HCT116 (cell line): ENCODE measurements around the gene MAL. TPM values are rescaled to one million over a fixed set of nuclear protein-coding genes. Genes with fewer than 3 reads are reported as not detected.

Experiments
- ATAC-seq: fragments of 200-7000 bp; cut with Tn5 transposase; 2 replicates; pipeline ENCODE4 v1.9.1; 2020; ENCODE audit warnings: mild to moderate bottlenecking, moderate library complexity
- BruUV-seq: library from RNA; stranded (reverse); fragments of 400-500 nt; replicated peaks from 2 replicates; lab custom pipeline; 2021; lab: Mats Ljungman, UMichigan
- CTCF ChIA-PET: fragments of 300-600 bp; sonication (Branson Sonifier 250); formaldehyde crosslinking; loops from one replicate; lab custom pipeline; 2021; ENCODE audit warnings: antibody characterized with exemption; lab: Charles Lee
- POLR2A ChIA-PET: fragments of 300-600, 350-600 bp; sonication (Branson Sonifier 250); formaldehyde crosslinking; loops from one replicate; lab custom pipeline; 2021; ENCODE audit warnings: antibody characterized with exemption; lab: Charles Lee
- RAD21 ChIA-PET, 2 experiments: fragments of 300-600 bp; sonication (Branson Sonifier 250); formaldehyde crosslinking; loops; one replicate each; lab custom pipeline; 2023; ENCODE audit warnings: low total read pairs in 2 of 2; ENCODE audit not compliant: uncharacterized antibody in 2 of 2, unreplicated experiment in 2 of 2, low non-redundant PET in 1 of 2; lab: Charles Lee
- DNase-seq: peaks from one replicate; pipeline ENCODE4 v3.0.0-alpha.2; 2010; ENCODE audit warnings: low read depth, low spot score
- H2AFZ ChIP-seq: fragments of 200-600 bp; shearing (Covaris generic), sonication (generic); 2 replicates; pipeline ENCODE4 v1.6.1; 2017; ENCODE audit warnings: low read depth, mixed run types, mixed read lengths, antibody characterized with exemption, low read length; ENCODE audit not compliant: poor library complexity, severe bottlenecking
- H3K27ac ChIP-seq: 2 replicates; pipeline ENCODE4 v1.5.1; 2012; ENCODE audit warnings: low read depth, low read length
- H3K27me3 ChIP-seq: fragments of 200-600 bp; sonication (generic); 2 replicates; pipeline ENCODE4 v1.6.1; 2016; ENCODE audit warnings: mixed run types, low read length, mixed read lengths; ENCODE audit not compliant: insufficient read depth
- H3K36me3 ChIP-seq, 2 experiments: fragments of 200-500 bp in 1 of 2; fragments of 200-600 bp in 1 of 2; sonication (Bioruptor generic) in 1 of 2; sonication (generic) in 1 of 2; 2 replicates each; pipeline versions ENCODE4 v1.5.1 to v1.6.1; 2014 to 2016; ENCODE audit warnings: low read length in 2 of 2, inconsistent platforms in 1 of 2, mixed read lengths in 1 of 2, mixed run types in 1 of 2; ENCODE audit not compliant: insufficient read depth in 2 of 2, control insufficient read depth in 1 of 2
- H3K4me1 ChIP-seq, 2 experiments: fragments of 200-600 bp in 1 of 2; sonication (generic) in 1 of 2; 2 replicates each; pipeline versions ENCODE4 v1.5.1 to v1.6.1; 2012 to 2017; ENCODE audit warnings: low read length in 2 of 2, inconsistent platforms in 1 of 2, mild to moderate bottlenecking in 1 of 2, mixed read lengths in 1 of 2, mixed run types in 1 of 2, moderate library complexity in 1 of 2; ENCODE audit not compliant: insufficient read depth in 2 of 2, control insufficient read depth in 1 of 2
- H3K4me2 ChIP-seq: fragments of 200-600 bp; sonication (generic); 2 replicates; pipeline ENCODE4 v1.6.1; 2017; ENCODE audit warnings: mixed run types, low read length, mixed read lengths
- H3K4me3 ChIP-seq, 2 experiments: fragments of 200-600 bp in 1 of 2; sonication (generic) in 1 of 2; replicated peaks in 1 of 2; 2 replicates each; pipeline ENCODE4 v1.5.1; 2011 to 2016; ENCODE audit warnings: low read length in 2 of 2, control low read depth in 1 of 2, low read depth in 1 of 2, mild to moderate bottlenecking in 1 of 2, mixed read lengths in 1 of 2, mixed run types in 1 of 2
- H3K79me2 ChIP-seq: fragments of 200-600 bp; sonication (generic); 2 replicates; pipeline ENCODE4 v1.6.1; 2017; ENCODE audit warnings: mild to moderate bottlenecking, mixed run types, low read length, moderate library complexity, mixed read lengths; ENCODE audit not compliant: insufficient read depth
- H3K9ac ChIP-seq: fragments of 200-600 bp; sonication (generic); 2 replicates; pipeline ENCODE4 v1.6.1; 2016; ENCODE audit warnings: low read length, mixed read lengths
- H3K9me2 ChIP-seq: fragments of 200-600 bp; sonication (generic), shearing (Covaris generic); 2 replicates; pipeline ENCODE4 v1.6.1; 2017; ENCODE audit warnings: mixed run types, mild to moderate bottlenecking, moderate library complexity; ENCODE audit not compliant: insufficient read depth
- H3K9me3 ChIP-seq, 2 experiments: fragments of 200-500 bp in 1 of 2; fragments of 200-600 bp in 1 of 2; sonication (Bioruptor generic) in 1 of 2; sonication (generic) in 1 of 2; 2 replicates each; pipeline ENCODE4 v1.6.1; 2014 to 2017; ENCODE audit warnings: low read length in 2 of 2, mixed read lengths in 2 of 2, inconsistent platforms in 1 of 2, low read depth in 1 of 2, mild to moderate bottlenecking in 1 of 2, mixed run types in 1 of 2, moderate library complexity in 1 of 2; ENCODE audit not compliant: control insufficient read depth in 1 of 2, insufficient read depth in 1 of 2
- H4K20me1 ChIP-seq: fragments of 200-600 bp; sonication (generic), shearing (Covaris generic); 2 replicates; pipeline ENCODE4 v1.6.1; 2017; ENCODE audit warnings: mixed run types, mild to moderate bottlenecking, moderate library complexity; ENCODE audit not compliant: insufficient read depth
- CEBPB ChIP-seq: IDR thresholded peaks from 2 replicates; pipeline ENCODE4 v1.6.1; 2012; ENCODE audit warnings: low read depth
- EGR1 ChIP-seq: IDR thresholded peaks from 2 replicates; pipeline ENCODE4 v1.6.1; 2012; ENCODE audit warnings: low read depth
- EZH2 ChIP-seq: fragments of 200-600 bp; sonication (generic); IDR thresholded peaks from 2 replicates; pipeline ENCODE4 v1.6.1; 2017; ENCODE audit warnings: antibody characterized with exemption, mixed run types
- EZH2phosphoT487 ChIP-seq: fragments of 200-600 bp; IDR thresholded peaks from 2 replicates; pipeline ENCODE4 v1.6.1; 2018; ENCODE audit warnings: antibody characterized with exemption, borderline replicate concordance
- FOSL1 ChIP-seq: IDR thresholded peaks from 2 replicates; pipeline ENCODE4 v1.6.1; 2012; ENCODE audit warnings: low read depth
- MAX ChIP-seq: IDR thresholded peaks from 2 replicates; pipeline ENCODE4 v1.6.1; 2012
- POLR2A ChIP-seq: IDR thresholded peaks from 2 replicates; pipeline ENCODE4 v1.7.0; 2011; ENCODE audit warnings: borderline replicate concordance; ENCODE audit not compliant: insufficient read depth, insufficient read length; ENCODE audit errors: extremely low read depth
- SP1 ChIP-seq: IDR thresholded peaks from 2 replicates; pipeline ENCODE4 v1.6.1; 2012; ENCODE audit warnings: low read depth
- YY1 ChIP-seq: IDR thresholded peaks from 2 replicates; pipeline ENCODE4 v1.6.1; 2011; ENCODE audit warnings: low read length, low read depth, moderate library complexity, mild to moderate bottlenecking; ENCODE audit not compliant: insufficient replicate concordance; ENCODE audit errors: extremely low read depth
- ZBTB33 ChIP-seq: IDR thresholded peaks from 2 replicates; pipeline ENCODE4 v1.6.1; 2011; ENCODE audit warnings: mild to moderate bottlenecking, low read length, moderate library complexity; ENCODE audit not compliant: insufficient replicate concordance; ENCODE audit errors: extremely low read depth
- ZFX ChIP-seq: fragments of 450-650 bp; IDR thresholded peaks from 2 replicates; pipeline ENCODE4 v1.6.1; 2017
- intact Hi-C: fragments of 100-400 bp; cut with micrococcal nuclease; formaldehyde crosslinking; loops from 2 replicates; pipeline ENCODE4 v1.10.0; 2022
- total RNA-seq: library from RNA; stranded (reverse); gene quantifications from one replicate; pipeline ENCODE4 v1.2.1, GENCODE V29; 2021; ENCODE audit not compliant: unreplicated experiment
- TF ChIP-seq, protein P1 (sequence below), 3 experiments: fragments of 200-600 bp in 1 of 3; sonication (generic) in 1 of 3; IDR thresholded peaks in 2 of 3; conservative IDR thresholded peaks in 1 of 3; 2 replicates each; pipeline ENCODE4 v1.5.1; 2012 to 2017; ENCODE audit warnings: low read depth in 2 of 3, low read length in 2 of 3, antibody characterized with exemption in 1 of 3, borderline replicate concordance in 1 of 3, control low read depth in 1 of 3, mild to moderate bottlenecking in 1 of 3, mixed read lengths in 1 of 3, mixed run types in 1 of 3, moderate library complexity in 1 of 3; ENCODE audit not compliant: insufficient read depth in 1 of 3

The MAL gene
- total RNA-seq, 1 experiment from 2014 or later = not detected

DNA sequence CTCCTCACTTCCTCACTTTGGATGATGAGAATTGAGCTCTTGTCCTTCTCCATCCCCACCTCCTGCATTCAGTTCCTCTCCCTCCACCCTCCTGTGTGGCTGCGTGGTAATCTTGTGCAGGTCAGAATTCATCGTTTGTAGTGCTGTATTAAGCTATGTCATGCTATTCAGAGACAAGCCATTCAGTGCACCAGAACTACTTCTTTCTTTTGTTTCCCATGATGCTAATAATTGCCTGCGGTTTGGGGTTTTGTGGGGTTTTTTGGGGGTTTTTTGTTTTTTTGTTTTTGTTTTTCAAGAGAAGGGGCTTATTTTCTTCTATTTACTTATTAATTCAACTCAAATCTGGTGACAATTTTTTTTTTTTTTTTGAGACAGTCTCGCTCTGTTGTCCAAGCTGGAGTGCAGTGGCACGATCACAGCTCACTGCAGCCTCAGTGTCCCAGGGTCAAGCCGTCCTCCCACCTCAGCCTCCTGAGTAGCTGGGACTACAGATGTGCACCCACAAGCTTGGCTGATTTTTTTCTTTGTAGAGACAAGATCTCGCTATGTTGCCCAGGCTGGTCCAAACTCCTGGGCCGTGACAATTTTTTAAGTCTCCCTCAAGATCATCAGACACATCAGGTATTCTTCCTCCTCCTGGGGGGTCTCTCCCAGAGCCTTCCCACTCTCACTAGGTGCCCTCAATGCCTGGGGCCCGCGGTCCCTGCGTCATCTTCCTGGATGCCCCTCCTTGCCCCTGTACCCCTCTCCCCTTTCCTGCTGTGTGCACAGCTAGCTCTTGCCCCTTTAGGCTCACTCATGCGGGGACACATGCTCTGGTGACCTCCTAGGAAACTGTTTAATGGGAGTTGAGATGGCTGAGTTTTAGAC lies 37.8 kb downstream of the MAL start:
- no peaks in the 10 kb centered on the region for H3K4me1 ChIP-seq
- BruUV-seq = no TSS peak
- POLR2A ChIA-PET = no interaction called here

More for the DNA sequence above, 37.8 kb downstream of the MAL start:
- CTCF ChIA-PET = interaction anchor here (0.7 to 3.1 kb wide), 5 partner anchors 10 to 106 kb away, joined by 3 to 10 read pairs (median 7); no protein-coding TSS in a partner anchor
- ATAC-seq (no peak), DNase-seq (no peak)
- Histone ChIP-seq H3K79me2 (no peaks in the 10 kb centered on the region), H3K36me3 (no peaks in the 10 kb centered on the region), H3K27ac (no peak overlapping the region), H3K9ac (no peak overlapping the region), H2AFZ (no peak overlapping the region), H3K4me3 (no peak overlapping the region), H3K27me3 (no peaks in the 10 kb centered on the region), H3K9me3 (no peaks in the 10 kb centered on the region), H4K20me1 (no peaks in the 10 kb centered on the region), H3K9me2 (no peaks in the 10 kb centered on the region), H3K4me2 (no peak overlapping the region)
- TF ChIP-seq EGR1 (no peak), EZH2 (no peak), MAX (no peak), YY1 (no peak), ZBTB33 (no peak), CEBPB (no peak), POLR2A (no peak), ZFX (no peak), SP1 (no peak), FOSL1 (no peak), EZH2phosphoT487 (no peak)
- TF ChIP-seq, protein P1, sequence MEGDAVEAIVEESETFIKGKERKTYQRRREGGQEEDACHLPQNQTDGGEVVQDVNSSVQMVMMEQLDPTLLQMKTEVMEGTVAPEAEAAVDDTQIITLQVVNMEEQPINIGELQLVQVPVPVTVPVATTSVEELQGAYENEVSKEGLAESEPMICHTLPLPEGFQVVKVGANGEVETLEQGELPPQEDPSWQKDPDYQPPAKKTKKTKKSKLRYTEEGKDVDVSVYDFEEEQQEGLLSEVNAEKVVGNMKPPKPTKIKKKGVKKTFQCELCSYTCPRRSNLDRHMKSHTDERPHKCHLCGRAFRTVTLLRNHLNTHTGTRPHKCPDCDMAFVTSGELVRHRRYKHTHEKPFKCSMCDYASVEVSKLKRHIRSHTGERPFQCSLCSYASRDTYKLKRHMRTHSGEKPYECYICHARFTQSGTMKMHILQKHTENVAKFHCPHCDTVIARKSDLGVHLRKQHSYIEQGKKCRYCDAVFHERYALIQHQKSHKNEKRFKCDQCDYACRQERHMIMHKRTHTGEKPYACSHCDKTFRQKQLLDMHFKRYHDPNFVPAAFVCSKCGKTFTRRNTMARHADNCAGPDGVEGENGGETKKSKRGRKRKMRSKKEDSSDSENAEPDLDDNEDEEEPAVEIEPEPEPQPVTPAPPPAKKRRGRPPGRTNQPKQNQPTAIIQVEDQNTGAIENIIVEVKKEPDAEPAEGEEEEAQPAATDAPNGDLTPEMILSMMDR (IDR thresholded peaks at IDR 0.05 in 2 of 3, conservative IDR thresholded peaks at IDR 0.05 in 1 of 3; ENCODE audit: borderline replicate concordance in 1 of 3, insufficient read depth in 1 of 3, low read depth in 2 of 3, low read length in 2 of 3) = no peak
- RAD21 ChIA-PET = no interaction called here
- intact Hi-C loops = no loop called here
